ENCODE data around the gene PRKRIP1.

DNA sequence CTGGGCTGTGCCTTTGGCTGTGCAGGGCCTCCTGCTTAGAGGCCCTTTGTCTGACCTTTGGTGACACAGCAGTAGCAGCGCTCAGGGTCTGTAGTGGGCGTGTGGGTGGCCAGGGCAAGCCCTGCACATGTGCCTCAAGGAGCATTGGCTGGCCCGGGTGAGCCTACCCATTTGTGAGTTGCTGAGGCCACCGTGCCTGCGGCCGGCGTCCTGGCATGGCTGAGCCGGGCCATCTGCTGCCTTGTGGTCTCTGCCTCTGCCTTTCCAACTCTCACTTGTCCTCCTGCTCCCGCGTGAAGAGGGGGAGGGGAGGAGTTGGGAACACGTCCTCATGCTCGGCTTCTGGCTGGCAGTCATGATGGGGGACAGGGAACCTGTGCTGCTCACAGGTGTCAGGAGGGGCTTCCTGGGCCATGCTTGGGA lies 28.0 kb downstream of the PRKRIP1 start:
- TF ChIP-seq, protein P1, sequence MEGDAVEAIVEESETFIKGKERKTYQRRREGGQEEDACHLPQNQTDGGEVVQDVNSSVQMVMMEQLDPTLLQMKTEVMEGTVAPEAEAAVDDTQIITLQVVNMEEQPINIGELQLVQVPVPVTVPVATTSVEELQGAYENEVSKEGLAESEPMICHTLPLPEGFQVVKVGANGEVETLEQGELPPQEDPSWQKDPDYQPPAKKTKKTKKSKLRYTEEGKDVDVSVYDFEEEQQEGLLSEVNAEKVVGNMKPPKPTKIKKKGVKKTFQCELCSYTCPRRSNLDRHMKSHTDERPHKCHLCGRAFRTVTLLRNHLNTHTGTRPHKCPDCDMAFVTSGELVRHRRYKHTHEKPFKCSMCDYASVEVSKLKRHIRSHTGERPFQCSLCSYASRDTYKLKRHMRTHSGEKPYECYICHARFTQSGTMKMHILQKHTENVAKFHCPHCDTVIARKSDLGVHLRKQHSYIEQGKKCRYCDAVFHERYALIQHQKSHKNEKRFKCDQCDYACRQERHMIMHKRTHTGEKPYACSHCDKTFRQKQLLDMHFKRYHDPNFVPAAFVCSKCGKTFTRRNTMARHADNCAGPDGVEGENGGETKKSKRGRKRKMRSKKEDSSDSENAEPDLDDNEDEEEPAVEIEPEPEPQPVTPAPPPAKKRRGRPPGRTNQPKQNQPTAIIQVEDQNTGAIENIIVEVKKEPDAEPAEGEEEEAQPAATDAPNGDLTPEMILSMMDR (IDR thresholded peaks at IDR 0.05) = no peak
- no peak for TF ChIP-seq POLR2A (IDR thresholded peaks at IDR 0.05)

Data from uterus (tissue), 2 donors.